Measurements from ENCODE around the gene ATAT1.

- TF ChIP-seq CTCF (IDR thresholded peaks at IDR 0.05; ENCODE audit: insufficient read depth, low read length, poor library complexity, severe bottlenecking) (no peak), EZH2phosphoT487 (conservative IDR thresholded peaks at IDR 0.05; ENCODE audit: low read length) (no peak)
These were observed 29.8 kb downstream of the ATAT1 start for GRCh38 chr6:30656513-30656912.

Measured in SU-DHL-6 (cell line).